Measurements from ENCODE around the gene POU2F3.

DNA sequence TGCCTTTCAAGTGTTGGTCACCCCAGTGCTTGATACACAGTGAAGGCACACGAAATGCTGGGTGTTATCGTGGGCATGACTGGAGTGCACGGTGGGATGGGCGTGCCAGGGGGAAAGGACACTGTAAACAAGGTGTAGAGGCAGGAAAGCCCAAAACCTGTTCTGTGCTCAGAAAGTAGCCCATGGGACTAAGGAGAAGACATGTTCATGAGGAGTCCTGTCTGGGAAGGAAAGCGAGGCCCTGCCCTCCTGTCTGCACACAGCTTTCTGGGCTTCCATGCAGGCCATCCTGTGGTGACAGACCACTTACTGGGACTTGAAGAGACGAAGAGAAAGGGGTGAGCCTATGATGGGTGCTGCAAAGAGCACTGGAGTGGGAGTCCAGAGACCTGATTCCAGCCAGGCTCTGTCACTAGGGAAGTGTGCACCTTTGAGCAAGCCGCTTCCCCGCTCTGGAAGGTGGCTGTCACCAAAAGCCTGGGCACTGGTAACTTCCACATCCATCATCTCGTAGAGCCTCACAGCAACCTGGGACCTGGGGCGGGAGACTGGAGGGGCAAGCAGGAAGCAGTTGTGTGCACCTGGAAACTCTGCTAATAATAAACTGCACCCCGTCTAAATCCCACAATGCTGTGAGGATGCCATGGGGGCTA lies 846 bp upstream of the POU2F3 start:
- TF ChIP-seq POLR2AphosphoS5 (IDR thresholded peaks at IDR 0.05; ENCODE audit: low read depth, low read length) (no peak), TAF1 (IDR thresholded peaks at IDR 0.05; ENCODE audit: borderline replicate concordance, insufficient read depth, low read length) (no peak), SIN3A (IDR thresholded peaks at IDR 0.05; ENCODE audit: borderline replicate concordance, insufficient read depth, low read length) (no peak)
- TF ChIP-seq, protein P1, sequence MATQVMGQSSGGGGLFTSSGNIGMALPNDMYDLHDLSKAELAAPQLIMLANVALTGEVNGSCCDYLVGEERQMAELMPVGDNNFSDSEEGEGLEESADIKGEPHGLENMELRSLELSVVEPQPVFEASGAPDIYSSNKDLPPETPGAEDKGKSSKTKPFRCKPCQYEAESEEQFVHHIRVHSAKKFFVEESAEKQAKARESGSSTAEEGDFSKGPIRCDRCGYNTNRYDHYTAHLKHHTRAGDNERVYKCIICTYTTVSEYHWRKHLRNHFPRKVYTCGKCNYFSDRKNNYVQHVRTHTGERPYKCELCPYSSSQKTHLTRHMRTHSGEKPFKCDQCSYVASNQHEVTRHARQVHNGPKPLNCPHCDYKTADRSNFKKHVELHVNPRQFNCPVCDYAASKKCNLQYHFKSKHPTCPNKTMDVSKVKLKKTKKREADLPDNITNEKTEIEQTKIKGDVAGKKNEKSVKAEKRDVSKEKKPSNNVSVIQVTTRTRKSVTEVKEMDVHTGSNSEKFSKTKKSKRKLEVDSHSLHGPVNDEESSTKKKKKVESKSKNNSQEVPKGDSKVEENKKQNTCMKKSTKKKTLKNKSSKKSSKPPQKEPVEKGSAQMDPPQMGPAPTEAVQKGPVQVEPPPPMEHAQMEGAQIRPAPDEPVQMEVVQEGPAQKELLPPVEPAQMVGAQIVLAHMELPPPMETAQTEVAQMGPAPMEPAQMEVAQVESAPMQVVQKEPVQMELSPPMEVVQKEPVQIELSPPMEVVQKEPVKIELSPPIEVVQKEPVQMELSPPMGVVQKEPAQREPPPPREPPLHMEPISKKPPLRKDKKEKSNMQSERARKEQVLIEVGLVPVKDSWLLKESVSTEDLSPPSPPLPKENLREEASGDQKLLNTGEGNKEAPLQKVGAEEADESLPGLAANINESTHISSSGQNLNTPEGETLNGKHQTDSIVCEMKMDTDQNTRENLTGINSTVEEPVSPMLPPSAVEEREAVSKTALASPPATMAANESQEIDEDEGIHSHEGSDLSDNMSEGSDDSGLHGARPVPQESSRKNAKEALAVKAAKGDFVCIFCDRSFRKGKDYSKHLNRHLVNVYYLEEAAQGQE (IDR thresholded peaks at IDR 0.05; ENCODE audit: insufficient read depth in 1 of 2, low read depth in 2 of 2, low read length in 2 of 2), result no peak
